Ammon's horn (tissue), 1 donor: ENCODE measurements around the gene ABLIM2.
A peak's percentile ranks its signal among the peaks of the same experiment; 100 is the strongest.

Experiments
- DNase-seq: peaks from one replicate; pipeline ENCODE4 v3.0.0-alpha.2; 2016; ENCODE audit warnings: low spot score

The ABLIM2 gene

GRCh38 chr4:8070736-8071718, 87.6 kb downstream of the ABLIM2 start:
- no peak for DNase-seq

DNA sequence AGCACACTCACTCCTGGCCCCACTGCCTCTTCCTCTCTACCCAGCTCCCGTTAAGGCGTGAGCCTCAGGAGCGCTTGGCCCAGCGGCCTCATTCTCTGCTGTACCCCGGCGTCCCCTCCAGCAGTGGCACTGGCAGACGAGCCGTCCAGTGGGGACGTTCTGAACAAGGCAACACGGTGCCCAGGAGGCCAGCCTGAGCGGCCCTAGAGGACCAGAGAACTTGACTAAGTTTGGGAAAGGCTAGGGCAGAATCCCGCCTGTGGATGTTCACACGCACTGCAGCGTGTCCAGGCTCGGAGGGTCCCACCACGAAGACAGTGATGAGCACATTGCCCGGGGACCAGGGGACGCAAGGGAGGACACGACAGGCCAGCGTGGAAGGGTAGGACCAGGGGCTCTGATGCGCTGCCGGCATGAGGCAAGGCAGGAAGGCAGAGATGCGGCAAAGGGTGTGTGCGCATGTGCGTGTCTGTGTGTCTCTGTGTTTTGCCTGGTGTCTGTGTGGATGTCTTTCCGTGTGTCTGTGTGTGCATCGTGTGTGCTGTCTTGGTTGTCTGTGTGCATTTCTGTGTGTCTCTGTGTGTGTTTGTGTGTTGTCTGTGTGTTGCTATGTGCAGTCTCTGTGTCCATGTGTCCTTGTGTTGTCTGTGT, 89.4 kb downstream of the ABLIM2 start:
- DNase-seq, result no peak

GRCh38 chr4:8067945-8068896, 90.4 kb downstream of the ABLIM2 start:
- DNase-seq, result no peak

GRCh38 chr4:8067274-8067936, 91.2 kb downstream of the ABLIM2 start:
- no peak for DNase-seq

- no peak for DNase-seq
Measured at GRCh38 chr4:8066336-8066931, 92.2 kb downstream of the ABLIM2 start.

DNA sequence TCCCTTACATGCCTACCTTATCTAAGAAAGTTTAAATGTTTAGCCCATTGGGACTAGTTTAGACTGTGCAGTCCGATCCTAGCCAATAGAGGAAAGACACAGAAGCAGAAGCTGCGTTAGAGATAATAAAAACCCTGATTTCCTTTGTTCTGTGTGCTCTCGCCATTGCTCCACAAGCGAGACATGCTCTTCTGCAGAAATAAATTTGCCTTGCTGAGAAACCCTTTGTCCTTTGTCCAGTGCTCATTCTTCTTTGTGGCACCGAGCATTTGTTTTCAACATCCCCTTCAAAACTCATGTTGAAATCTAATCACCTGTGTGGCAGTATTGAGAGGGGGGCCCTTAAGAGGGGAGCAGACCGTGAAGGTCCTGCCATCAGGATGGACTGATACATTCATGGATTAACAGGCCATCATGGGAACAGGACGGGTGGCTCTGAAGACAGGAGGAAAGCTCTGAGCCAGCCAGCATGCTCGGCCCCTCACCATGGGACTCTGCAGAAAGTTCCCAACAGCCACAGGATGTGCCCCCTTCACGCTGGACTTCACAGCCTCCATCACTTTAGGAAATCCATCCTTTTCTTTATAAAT, 94.5 kb downstream of the ABLIM2 start:
- DNase-seq, result no peak

- DNase-seq, result no peak
Measured at GRCh38 chr4:8061573-8061972, 97.0 kb downstream of the ABLIM2 start.

GRCh38 chr4:8061145-8061544, 97.5 kb downstream of the ABLIM2 start:
- no peak for DNase-seq

GRCh38 chr4:8060632-8061031, 98.0 kb downstream of the ABLIM2 start:
- DNase-seq, result no peak

DNA sequence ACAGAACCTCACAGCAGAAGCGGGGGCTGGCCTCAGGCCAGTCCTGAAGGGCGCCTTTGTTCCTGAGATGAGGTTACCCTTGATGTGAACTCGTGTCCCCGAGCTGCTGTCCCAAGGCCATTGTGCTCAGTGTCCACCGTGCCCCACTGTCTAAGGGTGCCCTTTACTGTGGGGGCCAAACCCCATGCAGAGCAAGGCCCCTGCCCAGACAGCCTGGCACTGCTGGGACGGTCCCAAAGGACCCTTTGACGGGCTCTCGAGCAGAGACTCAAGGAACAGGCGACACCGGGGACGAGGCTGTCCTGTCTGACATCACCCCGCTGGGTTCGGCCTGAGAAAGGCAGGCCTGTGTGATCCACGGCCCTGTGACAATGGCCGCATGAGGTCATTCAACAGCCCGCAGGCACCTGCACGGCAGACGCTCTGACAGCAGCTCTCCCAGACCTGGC, 100.6 kb downstream of the ABLIM2 start:
- DNase-seq, result no peak

DNA sequence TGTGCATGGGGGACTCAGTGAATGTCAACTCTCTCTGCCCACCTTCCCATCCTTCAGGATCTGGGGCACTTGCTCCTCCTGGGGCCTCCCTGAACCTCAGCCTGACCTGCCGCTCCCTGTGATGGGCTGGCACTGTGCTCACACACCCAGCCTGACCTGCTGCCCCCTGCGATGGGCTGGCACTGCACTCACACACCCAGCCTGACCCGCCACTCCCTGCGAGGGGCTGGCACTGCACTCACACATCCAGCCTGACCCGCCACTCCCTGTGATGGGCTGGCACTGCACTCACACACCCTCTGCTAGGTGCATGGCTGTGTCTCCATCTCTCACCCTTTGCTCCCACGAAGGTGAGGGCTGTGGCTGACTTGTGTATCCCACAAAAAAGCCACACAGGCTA, 103.4 kb downstream of the ABLIM2 start:
- DNase-seq, result no peak

- DNase-seq, result no peak
Measured at GRCh38 chr4:8053688-8054449, 104.7 kb downstream of the ABLIM2 start.

DNA sequence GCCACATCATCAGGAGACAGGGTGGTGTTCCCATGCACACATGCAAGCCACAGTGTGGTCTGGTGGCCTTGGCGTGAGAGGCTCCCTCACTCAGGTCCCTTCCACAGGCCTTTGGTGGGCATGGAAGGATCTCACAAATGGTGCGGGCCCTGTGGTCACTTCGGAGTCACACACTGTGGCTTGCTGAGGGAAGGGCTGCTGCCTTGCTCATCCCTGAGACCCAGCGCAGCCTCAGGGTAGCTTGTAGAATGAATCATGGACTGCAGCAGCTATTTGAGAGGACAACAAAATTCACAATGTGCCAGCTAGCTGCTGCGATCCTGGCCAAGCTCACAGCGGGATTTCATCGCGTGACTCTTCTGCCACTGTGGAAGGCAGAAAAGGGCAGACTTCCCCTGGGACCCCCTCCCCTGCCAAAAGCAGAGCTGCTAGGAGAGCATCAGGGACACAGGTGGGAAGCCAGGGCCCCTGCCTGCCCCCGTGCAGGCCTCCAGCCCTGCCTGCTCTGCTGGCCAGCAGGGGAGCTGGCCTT, 106.4 kb downstream of the ABLIM2 start:
- DNase-seq, result no peak

- no peak for DNase-seq
Measured at GRCh38 chr4:8051644-8052043, 107.0 kb downstream of the ABLIM2 start.

DNA sequence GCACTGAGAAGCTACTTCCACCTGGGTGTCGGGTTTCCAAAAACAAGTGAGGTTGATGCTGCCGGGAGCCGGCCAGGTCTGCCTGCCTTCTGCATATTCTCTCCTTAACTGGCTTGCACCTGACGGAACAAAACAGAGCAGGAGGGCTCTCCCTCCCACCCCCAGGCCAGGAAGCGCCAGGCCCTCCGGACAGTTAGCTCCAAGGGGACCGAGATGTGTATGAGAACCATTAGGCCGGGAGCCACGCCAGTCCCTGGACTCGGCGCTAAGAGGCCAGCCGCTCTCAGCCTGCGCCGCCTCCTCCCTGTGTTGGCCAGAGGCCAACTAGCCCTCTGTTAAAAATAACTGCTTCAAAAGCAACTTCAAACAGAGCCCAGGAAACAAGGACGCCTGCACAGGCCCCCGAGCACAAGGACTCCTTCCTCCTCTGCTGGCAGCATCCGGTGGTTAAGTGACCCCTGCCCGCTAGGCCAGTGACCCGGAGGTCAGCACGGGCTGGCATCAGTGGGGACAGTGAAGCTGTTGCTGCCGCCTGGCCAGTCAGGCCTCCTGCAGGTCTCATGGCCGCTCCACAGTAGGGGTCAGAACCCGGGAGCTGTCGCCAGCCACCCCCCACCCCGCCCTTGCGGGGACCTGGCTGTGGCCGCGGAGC, 107.9 kb downstream of the ABLIM2 start:
- peak; percentile 80 for DNase-seq

DNA sequence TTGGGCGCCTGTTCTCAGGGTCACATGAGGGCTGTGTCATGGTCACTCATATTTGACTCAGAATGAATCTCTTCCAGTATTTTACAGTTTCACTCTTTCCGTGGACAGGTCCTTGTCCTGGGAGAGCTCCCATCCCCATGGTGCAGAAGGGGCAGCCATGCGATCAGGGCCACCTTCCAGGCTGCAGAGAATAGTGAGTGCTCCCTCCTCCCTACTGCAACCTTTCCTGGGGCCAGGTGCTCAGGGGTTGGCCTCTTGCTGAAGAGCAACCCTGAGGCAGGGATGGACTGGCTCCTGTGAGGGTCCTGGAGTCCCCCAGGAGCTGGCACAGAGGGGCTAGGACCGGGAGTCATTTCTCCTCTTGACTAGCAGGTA, 108.4 kb downstream of the ABLIM2 start:
- no peak for DNase-seq

- DNase-seq, result no peak
Measured at GRCh38 chr4:8048856-8049676, 109.5 kb downstream of the ABLIM2 start.
